Measurements from ENCODE around the gene TM4SF18. TPM values are rescaled to one million over a fixed set of nuclear protein-coding genes. Genes with fewer than 3 reads are reported as not detected.

Gene TM4SF18
- total RNA-seq, 2 donors from 2014 or later, result not detected

GRCh38 chr3:149373235-149374125 is 40.0 kb upstream of the TM4SF18 start:
- Mint-ChIP-seq H3K27me3 (peaks cover 8% of the 10 kb centered on the region), H3K4me1 (no peaks in the 10 kb centered on the region), H3K36me3 (ENCODE audit: low read depth) (no peaks in the 10 kb centered on the region), H3K4me3 (no peak overlapping the region), H3K27ac (no peak overlapping the region), H3K9me3 (no peaks in the 10 kb centered on the region)
- no peak for ATAC-seq (replicated peaks)

- peaks cover 8% of the 10 kb centered on the region for H3K27me3 Mint-ChIP-seq
- H3K4me1 Mint-ChIP-seq, result no peaks in the 10 kb centered on the region
- H3K27ac Mint-ChIP-seq, result no peak overlapping the region
- no peak overlapping the region for H3K4me3 Mint-ChIP-seq
- no peaks in the 10 kb centered on the region for H3K36me3 Mint-ChIP-seq (ENCODE audit: low read depth)
- no peak for ATAC-seq (replicated peaks)
- no peaks in the 10 kb centered on the region for H3K9me3 Mint-ChIP-seq
Observed at GRCh38 chr3:149371723-149372114, 38.3 kb upstream of the TM4SF18 start.

GRCh38 chr3:149371001-149371722 is 37.7 kb upstream of the TM4SF18 start:
- no peak for ATAC-seq (replicated peaks)

GRCh38 chr3:149369991-149370866 is 36.8 kb upstream of the TM4SF18 start:
- Mint-ChIP-seq H3K27me3 (peaks cover 10% of the 10 kb centered on the region), H3K36me3 (ENCODE audit: low read depth) (no peaks in the 10 kb centered on the region)

More at GRCh38 chr3:149371001-149371722, 37.7 kb upstream of the TM4SF18 start:
- Mint-ChIP-seq H3K4me3 (no peak overlapping the region), H3K27me3 (peaks cover 8% of the 10 kb centered on the region), H3K36me3 (ENCODE audit: low read depth) (no peaks in the 10 kb centered on the region), H3K9me3 (no peaks in the 10 kb centered on the region), H3K4me1 (no peaks in the 10 kb centered on the region), H3K27ac (no peak overlapping the region)

GRCh38 chr3:149368674-149369497 is 35.5 kb upstream of the TM4SF18 start:
- Mint-ChIP-seq H3K4me1 (no peaks in the 10 kb centered on the region), H3K4me3 (no peak overlapping the region), H3K27ac (no peak overlapping the region), H3K27me3 (peaks cover 12% of the 10 kb centered on the region), H3K36me3 (ENCODE audit: low read depth) (no peaks in the 10 kb centered on the region), H3K9me3 (no peaks in the 10 kb centered on the region)
- ATAC-seq (replicated peaks), result no peak

More at GRCh38 chr3:149369991-149370866, 36.8 kb upstream of the TM4SF18 start:
- no peak overlapping the region for H3K4me3 Mint-ChIP-seq
- H3K9me3 Mint-ChIP-seq, result no peaks in the 10 kb centered on the region
- no peak overlapping the region for H3K27ac Mint-ChIP-seq
- H3K4me1 Mint-ChIP-seq, result no peaks in the 10 kb centered on the region
- no peak for ATAC-seq (replicated peaks)

GRCh38 chr3:149368201-149368673 is 34.8 kb upstream of the TM4SF18 start:
- ATAC-seq (replicated peaks), result no peak
- H3K36me3 Mint-ChIP-seq (ENCODE audit: low read depth), result no peaks in the 10 kb centered on the region
- no peaks in the 10 kb centered on the region for H3K4me1 Mint-ChIP-seq
- H3K9me3 Mint-ChIP-seq, result no peaks in the 10 kb centered on the region
- no peak overlapping the region for H3K27ac Mint-ChIP-seq
- H3K27me3 Mint-ChIP-seq, result peaks cover 12% of the 10 kb centered on the region
- H3K4me3 Mint-ChIP-seq, result no peak overlapping the region

GRCh38 chr3:149366941-149367840 is 33.8 kb upstream of the TM4SF18 start:
- H3K9me3 Mint-ChIP-seq, result no peaks in the 10 kb centered on the region
- peaks cover 9% of the 10 kb centered on the region for H3K27me3 Mint-ChIP-seq
- H3K4me1 Mint-ChIP-seq, result no peaks in the 10 kb centered on the region
- peak overlapping the region; percentile 56 for H3K27ac Mint-ChIP-seq
- H3K36me3 Mint-ChIP-seq (ENCODE audit: low read depth), result no peaks in the 10 kb centered on the region
- ATAC-seq (replicated peaks), result peak; percentile 93
- no peak overlapping the region for H3K4me3 Mint-ChIP-seq

- Mint-ChIP-seq H3K4me3 (no peak overlapping the region), H3K4me1 (no peaks in the 10 kb centered on the region), H3K36me3 (ENCODE audit: low read depth) (no peaks in the 10 kb centered on the region), H3K27me3 (peaks cover 9% of the 10 kb centered on the region), H3K27ac (no peak overlapping the region), H3K9me3 (no peaks in the 10 kb centered on the region)
- no peak for ATAC-seq (replicated peaks)
Observed at GRCh38 chr3:149366031-149366430, 32.6 kb upstream of the TM4SF18 start.

GRCh38 chr3:149364624-149365023 is 31.2 kb upstream of the TM4SF18 start:
- H3K36me3 Mint-ChIP-seq (ENCODE audit: low read depth), result no peaks in the 10 kb centered on the region
- no peaks in the 10 kb centered on the region for H3K9me3 Mint-ChIP-seq
- H3K27me3 Mint-ChIP-seq, result peaks cover 9% of the 10 kb centered on the region
- no peak overlapping the region for H3K4me3 Mint-ChIP-seq
- no peak for ATAC-seq (replicated peaks)
- H3K27ac Mint-ChIP-seq, result no peak overlapping the region
- no peaks in the 10 kb centered on the region for H3K4me1 Mint-ChIP-seq

- ATAC-seq (replicated peaks), result peak; percentile 23
- H3K27ac Mint-ChIP-seq, result no peak overlapping the region
- H3K4me3 Mint-ChIP-seq, result no peak overlapping the region
- H3K4me1 Mint-ChIP-seq, result no peaks in the 10 kb centered on the region
- no peaks in the 10 kb centered on the region for H3K9me3 Mint-ChIP-seq
- no peaks in the 10 kb centered on the region for H3K36me3 Mint-ChIP-seq (ENCODE audit: low read depth)
- peaks cover 16% of the 10 kb centered on the region for H3K27me3 Mint-ChIP-seq
Observed at GRCh38 chr3:149363053-149363452, 29.6 kb upstream of the TM4SF18 start.

GRCh38 chr3:149362366-149362765 is 28.9 kb upstream of the TM4SF18 start:
- Mint-ChIP-seq H3K4me1 (no peaks in the 10 kb centered on the region), H3K4me3 (no peak overlapping the region), H3K36me3 (ENCODE audit: low read depth) (no peaks in the 10 kb centered on the region), H3K27me3 (peaks cover 19% of the 10 kb centered on the region), H3K9me3 (no peaks in the 10 kb centered on the region), H3K27ac (no peak overlapping the region)
- ATAC-seq (replicated peaks), result no peak

GRCh38 chr3:149356630-149357029 is 23.2 kb upstream of the TM4SF18 start:
- H3K4me3 Mint-ChIP-seq, result no peak overlapping the region
- no peaks in the 10 kb centered on the region for H3K4me1 Mint-ChIP-seq
- H3K9me3 Mint-ChIP-seq, result no peaks in the 10 kb centered on the region
- H3K27me3 Mint-ChIP-seq, result peaks cover 20% of the 10 kb centered on the region
- no peaks in the 10 kb centered on the region for H3K36me3 Mint-ChIP-seq (ENCODE audit: low read depth)
- ATAC-seq (replicated peaks), result no peak
- no peak overlapping the region for H3K27ac Mint-ChIP-seq
